Hippocampal formation (tissue), 2 donors: Measurements from ENCODE around the gene TBC1D16.
A peak's percentile ranks its signal among the peaks of the same experiment; 100 is the strongest.

Experiments used
- DNase-seq, 2 donors: peaks; one replicate each; lab custom pipeline; 2025; lab: John Stamatoyannopoulos, UW

Gene TBC1D16

GRCh38 chr17:80025796-80026195 is 9.9 kb downstream of the TBC1D16 start:
- DNase-seq, result no peak

DNA sequence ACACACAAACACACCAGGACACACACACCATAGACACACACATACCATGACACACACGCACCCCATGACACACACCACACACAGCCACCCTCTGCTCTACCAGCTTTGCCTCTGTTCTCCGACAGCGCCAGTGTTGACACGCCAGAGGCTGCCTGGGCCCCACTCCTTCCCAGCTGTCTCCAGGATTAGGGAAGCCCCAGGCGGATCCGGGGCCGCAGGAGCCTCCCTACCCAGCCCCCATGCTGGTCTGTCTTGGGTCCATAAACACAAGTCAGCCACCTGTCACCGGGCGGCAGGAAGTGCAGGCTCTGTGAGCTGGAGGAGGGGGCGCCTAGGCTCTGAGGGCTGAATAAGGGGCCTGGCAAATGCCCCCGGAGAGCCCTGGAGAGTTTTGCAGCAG is 10.5 kb downstream of the TBC1D16 start:
- DNase-seq, result no peak

DNA sequence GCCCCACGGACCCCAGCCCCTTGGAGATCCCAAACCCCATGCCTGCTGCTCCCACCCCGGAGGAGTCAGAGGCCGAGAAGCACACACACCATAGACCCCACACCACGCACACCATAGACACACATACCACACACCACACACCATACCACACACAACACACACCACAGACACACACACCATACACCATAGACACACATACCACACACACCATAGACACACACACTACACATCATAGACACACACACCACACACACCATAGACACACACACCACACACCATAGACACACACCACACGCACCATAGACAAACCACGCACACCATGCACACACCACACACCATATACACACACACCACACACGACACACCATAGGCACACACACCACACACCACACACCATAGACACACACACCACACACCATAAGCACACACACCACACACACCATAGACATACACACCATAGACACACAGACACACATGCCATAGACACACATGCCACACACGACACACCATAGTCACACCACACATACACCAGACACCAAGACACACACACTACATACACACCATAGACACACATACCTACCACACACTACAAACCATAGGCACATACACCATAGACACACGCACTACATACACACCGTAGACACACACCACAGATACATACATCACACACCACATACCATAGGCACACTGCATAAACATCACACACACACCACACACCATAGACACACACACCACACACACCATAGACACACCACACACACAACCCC is 11.3 kb downstream of the TBC1D16 start:
- DNase-seq, result no peak

DNA sequence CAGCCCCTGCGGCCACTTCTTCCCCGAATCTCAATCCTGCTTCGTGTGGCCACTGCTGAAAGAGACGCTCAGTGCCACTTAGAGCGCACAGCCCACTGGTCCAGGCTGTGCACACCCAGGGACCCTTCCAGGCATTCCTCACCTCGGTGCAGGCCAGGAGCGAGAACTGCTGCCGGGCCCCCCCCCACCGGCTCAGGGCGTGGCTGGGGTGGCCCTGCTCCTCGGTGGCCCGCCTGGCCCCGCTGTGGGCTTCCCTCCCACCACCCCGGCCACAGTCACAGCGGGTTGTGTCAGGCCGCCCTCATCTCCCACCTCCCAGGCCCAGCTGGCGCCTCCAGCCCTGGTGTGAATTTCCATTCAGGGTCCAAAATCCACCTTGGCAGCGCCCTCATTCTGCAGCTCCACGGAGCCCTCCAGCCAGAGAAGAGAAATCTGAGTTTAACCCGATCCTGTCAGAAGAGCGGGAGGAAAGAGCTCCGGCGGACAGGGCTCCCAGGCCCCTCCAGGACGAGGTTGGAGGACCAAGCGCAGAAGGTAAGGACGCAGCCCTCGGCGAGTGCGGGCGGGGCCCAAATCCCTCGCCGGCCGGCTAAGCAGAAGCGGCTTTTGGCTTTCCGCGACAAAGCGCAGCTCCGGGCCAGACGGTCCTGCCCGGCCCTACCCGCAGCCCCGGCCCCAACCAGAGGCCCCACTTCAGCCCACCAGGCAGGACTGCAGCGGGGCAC is 12.0 kb downstream of the TBC1D16 start:
- no peak for DNase-seq

DNA sequence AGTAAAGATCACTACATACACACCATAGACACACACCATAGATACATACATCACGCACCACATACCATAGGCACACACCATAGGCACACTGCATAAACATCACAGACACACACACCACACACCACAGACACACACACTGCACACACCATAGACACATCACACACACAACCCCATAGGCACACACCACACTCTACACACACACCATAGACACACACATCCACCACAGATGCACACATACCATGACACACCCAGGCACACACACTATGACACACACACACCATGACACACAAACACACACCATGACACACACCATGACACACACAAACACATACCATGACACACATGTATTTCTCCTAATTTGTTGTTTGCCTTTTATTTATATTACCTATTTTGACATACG is 14.1 kb downstream of the TBC1D16 start:
- DNase-seq, result no peak

GRCh38 chr17:80018917-80019651 is 16.6 kb downstream of the TBC1D16 start:
- no peak for DNase-seq

DNA sequence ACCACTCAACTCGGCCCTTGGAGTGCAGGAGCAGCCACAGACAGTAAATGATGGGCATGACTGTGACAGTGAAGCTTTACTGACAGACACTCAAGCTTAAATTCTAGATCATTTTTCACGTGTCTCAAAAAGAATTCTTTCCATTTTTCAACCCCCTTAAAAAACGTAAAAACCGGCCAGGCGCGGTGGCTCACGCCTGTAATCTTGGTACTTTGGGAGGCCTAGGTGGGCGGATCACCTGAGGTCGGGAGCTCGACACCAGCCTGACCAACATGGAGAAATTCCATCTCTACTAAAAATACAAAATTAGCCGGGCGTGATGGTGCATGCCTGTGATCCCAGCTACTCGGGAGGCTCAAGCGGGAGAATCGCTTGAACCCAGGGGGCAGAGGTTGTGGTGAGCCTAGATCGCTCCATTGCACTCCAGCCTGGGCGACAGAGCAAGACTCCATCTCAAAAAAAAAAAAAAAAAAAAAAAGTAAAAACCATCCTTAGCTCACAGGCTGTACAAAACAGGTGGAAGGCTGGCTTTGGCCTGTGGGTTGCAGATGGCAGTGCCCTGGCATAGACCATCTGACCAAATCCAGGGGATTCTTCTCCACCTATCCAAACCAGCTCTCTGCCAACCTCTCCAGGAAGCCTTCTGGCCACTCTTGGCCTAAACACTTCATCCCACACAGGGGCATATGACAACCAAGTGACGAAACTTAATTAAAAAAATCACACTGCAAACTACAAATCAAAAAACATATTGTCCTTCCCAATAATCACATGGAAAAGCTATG is 18.3 kb downstream of the TBC1D16 start:
- DNase-seq, result no peak

- no peak for DNase-seq
Measured at GRCh38 chr17:80012765-80013741, 22.6 kb downstream of the TBC1D16 start.

GRCh38 chr17:80011989-80012555 is 23.6 kb downstream of the TBC1D16 start:
- DNase-seq, result no peak

GRCh38 chr17:80010283-80010858 is 25.3 kb downstream of the TBC1D16 start:
- no peak for DNase-seq

DNA sequence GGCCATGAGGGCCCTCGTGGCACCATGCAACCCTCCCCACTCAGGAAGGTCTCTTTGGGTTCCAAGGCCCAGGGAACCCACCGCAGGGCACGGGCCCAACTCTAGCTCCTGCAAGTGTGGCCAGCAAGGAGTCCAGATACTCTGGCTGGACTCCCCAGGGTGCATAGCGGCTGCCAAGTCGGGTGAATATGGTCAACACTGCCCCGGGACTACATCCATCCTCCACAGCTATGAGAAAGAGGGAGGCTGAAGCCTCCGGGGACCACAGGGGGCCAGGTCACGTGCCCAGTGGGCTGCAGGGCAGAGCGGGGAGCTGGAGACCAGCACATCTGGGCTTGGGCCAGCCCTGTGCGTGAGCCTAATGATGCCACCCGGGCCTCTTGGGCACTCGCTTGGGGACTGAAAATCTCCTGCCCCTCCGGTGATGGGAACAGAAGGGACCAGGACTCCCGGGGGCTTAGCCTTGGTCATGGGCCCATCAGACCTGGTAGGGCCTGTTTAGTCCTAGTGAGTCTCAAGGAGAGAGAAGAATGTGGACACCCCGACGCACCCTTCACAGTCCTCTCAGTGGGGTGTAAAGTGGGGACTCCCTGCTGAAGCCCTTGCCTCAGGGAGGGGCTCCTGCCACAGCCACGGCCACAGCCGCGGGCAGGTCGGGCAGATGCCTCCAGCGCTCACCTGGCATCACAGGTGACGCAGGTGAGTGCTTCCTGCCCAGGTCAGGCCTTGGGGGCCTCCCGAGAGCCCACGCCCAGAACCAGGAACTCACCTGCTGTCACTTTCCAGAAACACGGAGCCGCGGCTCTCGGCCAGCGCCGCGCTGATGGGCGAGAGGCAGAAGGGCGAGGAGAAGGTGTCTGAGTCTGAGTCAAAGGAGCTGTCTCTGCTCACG is 26.0 kb downstream of the TBC1D16 start:
- no peak for DNase-seq

- no peak for DNase-seq
Measured at GRCh38 chr17:80008848-80009247, 26.8 kb downstream of the TBC1D16 start.

DNA sequence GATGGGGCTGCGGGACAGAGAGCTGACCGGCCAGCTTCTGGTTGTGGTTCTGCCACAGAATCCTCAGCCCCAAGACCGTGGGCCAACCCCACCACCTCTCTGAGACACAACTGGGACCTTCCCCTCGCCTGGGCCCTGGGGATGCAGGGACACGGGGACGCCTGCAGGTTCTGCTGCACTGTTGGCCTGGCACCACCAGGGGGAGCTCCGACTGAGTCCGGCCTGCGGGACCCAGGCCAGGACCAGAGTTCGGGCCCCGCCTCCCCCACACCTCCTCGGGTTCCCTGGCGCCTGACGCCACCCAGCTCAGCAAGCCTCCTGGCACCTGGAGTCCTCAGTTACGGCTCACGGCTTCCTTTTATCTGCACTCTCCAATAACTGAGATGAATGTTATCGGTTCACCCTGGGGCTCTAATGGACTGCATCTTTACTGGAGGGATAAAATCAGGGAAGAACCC is 27.3 kb downstream of the TBC1D16 start:
- DNase-seq, result peak in 1 of 2 donors; percentile 51

GRCh38 chr17:80007939-80008338 is 27.7 kb downstream of the TBC1D16 start:
- DNase-seq, result no peak

GRCh38 chr17:80006811-80007752 is 28.6 kb downstream of the TBC1D16 start:
- DNase-seq, result no peak

- DNase-seq, result no peak
Measured at GRCh38 chr17:80006339-80006720, 29.3 kb downstream of the TBC1D16 start.
